ENCODE data around the gene SLC22A14.
"Not testable (repeated sequence)": the region's sequence is repeated elsewhere in the genome, so short reads cannot be mapped to it uniquely, and the experiment has no call there.

Gene SLC22A14, protein sequence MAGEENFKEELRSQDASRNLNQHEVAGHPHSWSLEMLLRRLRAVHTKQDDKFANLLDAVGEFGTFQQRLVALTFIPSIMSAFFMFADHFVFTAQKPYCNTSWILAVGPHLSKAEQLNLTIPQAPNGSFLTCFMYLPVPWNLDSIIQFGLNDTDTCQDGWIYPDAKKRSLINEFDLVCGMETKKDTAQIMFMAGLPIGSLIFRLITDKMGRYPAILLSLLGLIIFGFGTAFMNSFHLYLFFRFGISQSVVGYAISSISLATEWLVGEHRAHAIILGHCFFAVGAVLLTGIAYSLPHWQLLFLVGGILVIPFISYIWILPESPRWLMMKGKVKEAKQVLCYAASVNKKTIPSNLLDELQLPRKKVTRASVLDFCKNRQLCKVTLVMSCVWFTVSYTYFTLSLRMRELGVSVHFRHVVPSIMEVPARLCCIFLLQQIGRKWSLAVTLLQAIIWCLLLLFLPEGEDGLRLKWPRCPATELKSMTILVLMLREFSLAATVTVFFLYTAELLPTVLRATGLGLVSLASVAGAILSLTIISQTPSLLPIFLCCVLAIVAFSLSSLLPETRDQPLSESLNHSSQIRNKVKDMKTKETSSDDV

GRCh38 chr3:38281895-38282686, at the start of gene SLC22A14:
SLC22A14 (plus strand) TSS chr3:38282294; CDS start chr3:38306027, 23,733 bp downstream.
- peak; percentile 4 for DNase-seq (ENCODE audit: low spot score)

DNA sequence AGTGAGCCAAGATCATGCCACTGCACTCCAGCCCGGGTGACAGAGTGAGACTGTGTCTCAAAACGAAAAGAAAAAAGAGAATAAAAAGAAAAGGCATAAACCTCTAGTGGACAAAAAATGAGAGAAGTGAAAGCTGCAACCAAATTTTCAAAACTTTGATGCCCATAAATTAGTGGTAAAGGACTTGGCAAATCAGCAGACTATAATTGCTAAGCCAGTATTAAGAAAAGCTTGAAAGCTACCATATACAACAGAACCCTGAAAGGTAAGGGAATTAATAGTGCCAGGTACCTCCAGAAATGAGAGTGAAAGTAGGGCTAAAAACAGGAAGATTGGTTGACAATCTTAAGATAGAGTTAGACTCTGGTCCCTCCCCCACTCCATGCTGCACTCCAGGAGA, 49.4 kb upstream of the SLC22A14 start:
- DNase-seq (ENCODE audit: low spot score): no peak

GRCh38 chr3:38235466-38235865, 46.6 kb upstream of the SLC22A14 start:
- no peak for DNase-seq (ENCODE audit: low spot score)

DNA sequence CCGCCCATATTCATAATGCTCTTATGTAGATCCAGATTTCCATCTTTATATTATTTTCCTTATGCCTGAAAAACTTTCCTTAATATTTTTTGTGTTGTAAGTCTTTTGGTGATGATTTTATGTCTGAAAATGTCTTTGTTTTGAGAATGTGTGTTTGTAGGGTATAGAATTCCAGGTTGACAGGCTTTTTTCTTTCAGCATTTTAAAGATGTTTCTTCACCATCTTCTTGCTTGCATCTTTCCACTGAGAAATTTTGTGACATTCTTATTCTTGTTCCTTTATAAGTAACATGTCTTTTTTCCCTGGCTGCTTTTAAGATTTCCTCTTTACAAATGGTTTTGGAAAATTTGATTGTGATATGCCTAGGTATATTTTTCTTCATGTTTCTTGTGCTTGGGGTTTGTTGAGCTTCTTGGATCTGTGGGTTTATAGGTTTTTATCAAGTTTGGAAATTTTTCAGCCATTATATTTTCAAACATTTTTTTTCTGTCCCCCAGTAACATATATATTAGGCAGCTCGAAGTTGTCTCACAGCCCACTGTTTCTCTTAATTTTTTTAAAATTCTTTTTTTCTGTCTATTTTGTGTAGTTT, 43.6 kb upstream of the SLC22A14 start:
- DNase-seq (ENCODE audit: low spot score): no peak

- DNase-seq (ENCODE audit: low spot score): not testable (repeated sequence)
Measured at GRCh38 chr3:38242812-38243211, 39.3 kb upstream of the SLC22A14 start.

GRCh38 chr3:38245930-38246329, 36.2 kb upstream of the SLC22A14 start:
- DNase-seq (ENCODE audit: low spot score): no peak

DNA sequence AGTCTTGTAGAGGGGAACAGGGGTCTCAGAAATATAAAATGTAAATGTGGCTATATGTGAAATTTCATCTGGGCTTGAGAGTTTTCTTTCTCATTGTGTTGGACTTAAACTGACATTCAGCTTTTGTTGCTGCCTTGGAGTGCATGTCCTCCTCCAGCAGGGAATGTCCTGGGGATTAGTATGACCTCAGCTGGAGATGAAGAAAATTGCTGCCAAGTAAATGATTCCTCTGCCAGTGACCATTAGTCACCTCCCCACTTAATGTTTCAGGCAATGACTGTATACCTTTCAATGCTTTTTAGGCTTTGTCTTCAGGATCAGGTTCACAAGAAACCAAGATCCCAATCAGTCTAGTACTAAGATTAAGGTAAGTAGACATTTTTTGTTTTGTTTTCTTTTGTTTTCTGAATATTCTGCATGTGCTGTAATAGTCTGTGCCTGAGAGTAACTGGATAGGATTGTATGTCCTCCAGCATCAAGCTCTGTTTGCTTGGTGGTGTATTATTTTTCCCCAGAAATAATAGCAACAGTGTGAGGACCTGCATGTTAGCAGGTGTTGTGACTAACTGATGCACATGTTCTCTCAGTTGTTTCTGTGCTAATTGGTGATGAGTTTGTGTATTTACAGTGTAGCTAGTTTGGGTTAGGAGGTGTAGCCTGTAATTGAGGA, 34.6 kb upstream of the SLC22A14 start:
- peak; percentile 85 for DNase-seq (ENCODE audit: low spot score)

DNA sequence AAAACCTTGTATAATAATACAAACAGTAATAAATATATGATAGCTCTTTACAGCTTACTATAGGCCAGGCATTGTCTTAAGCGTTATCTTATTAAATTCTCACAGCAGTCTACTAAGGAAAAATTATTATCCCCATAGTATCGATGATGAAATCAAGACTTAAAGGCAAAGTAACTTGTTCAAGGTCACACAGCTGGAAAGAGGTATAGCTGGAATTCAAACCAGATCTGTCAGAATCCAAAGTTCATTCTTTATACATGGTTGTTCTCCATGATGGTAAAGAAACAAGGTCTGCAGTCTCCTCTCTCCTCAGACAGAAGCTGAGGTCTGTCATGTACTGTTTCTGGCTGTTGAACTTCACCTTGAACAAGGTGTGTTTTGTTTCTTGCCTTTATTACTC, 31.9 kb upstream of the SLC22A14 start:
- no peak for DNase-seq (ENCODE audit: low spot score)

DNA sequence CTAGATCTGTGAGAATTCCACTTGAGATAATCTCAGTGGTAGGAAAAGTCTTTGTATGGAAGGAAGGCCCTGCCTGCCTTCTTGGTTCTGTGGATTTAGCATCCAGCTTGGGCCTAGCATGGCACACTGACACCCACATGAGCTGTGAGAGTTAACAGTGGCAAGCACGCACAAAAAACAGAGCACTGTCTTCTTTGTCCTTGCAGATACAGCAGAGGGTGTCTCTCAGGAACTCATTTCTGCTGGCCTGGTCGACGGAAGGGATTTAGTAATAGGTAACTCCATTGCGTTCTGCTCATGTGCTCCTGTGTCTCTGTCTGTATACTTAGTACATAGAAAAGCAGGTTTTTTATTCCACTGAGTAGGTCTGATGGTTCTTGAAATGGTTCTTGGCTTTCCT, 30.9 kb upstream of the SLC22A14 start:
- DNase-seq (ENCODE audit: low spot score): no peak

GRCh38 chr3:38253704-38254103, 28.4 kb upstream of the SLC22A14 start:
- DNase-seq (ENCODE audit: low spot score): no peak

DNA sequence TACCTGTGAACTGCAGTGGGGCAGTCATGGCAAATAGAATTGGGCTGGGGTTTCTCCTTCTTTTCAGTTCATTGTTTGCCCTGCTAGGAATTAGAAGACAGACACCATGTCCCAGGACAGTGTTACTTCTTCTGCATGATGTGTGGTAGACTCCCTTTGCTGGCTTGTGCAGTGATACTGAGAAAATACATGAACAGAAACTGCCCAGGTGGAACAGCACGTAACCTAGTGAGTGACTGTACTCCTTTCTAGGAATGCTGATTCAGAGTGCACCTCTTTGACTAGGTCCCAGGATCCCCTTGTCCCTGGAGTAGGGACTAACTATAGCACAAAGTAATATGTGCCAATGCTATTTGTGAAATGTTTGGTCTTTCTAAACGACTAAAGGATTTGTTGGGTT, 27.2 kb upstream of the SLC22A14 start:
- no peak for DNase-seq (ENCODE audit: low spot score)

- no peak for DNase-seq (ENCODE audit: low spot score)
Measured at GRCh38 chr3:38255627-38256026, 26.5 kb upstream of the SLC22A14 start.

DNA sequence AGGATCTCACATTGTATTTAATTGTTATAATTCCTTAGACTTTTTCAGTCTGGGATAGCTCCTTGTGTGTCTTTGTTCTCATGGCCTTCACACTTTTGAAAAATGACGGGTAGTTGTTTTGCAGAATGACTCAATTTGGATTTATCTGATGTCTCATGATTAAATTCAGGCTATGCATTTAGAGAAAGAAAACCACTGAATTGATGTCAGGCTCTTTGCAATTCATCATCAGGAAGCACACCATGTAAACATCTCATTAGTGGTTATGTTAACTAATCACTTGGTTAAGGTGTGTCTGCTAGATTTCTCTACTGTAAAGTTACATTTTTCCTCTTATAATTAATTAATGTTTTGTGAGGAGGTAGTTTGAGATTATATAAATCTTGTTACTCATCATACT, 24.5 kb upstream of the SLC22A14 start:
- DNase-seq (ENCODE audit: low spot score): no peak

GRCh38 chr3:38260474-38260873, 21.6 kb upstream of the SLC22A14 start:
- no peak for DNase-seq (ENCODE audit: low spot score)

GRCh38 chr3:38264353-38264771, 17.7 kb upstream of the SLC22A14 start:
- DNase-seq (ENCODE audit: low spot score): peak; percentile 3

- no peak for DNase-seq (ENCODE audit: low spot score)
Measured at GRCh38 chr3:38264779-38265178, 17.3 kb upstream of the SLC22A14 start.

- no peak for DNase-seq (ENCODE audit: low spot score)
Measured at GRCh38 chr3:38265604-38266307, 16.3 kb upstream of the SLC22A14 start, which contains the start of gene SLC22A13. SLC22A13 (plus strand) TSS chr3:38265812; CDS start chr3:38265861, 49 bp downstream.

- no peak for DNase-seq (ENCODE audit: low spot score)
Measured at GRCh38 chr3:38266810-38267209, 15.3 kb upstream of the SLC22A14 start.

DNA sequence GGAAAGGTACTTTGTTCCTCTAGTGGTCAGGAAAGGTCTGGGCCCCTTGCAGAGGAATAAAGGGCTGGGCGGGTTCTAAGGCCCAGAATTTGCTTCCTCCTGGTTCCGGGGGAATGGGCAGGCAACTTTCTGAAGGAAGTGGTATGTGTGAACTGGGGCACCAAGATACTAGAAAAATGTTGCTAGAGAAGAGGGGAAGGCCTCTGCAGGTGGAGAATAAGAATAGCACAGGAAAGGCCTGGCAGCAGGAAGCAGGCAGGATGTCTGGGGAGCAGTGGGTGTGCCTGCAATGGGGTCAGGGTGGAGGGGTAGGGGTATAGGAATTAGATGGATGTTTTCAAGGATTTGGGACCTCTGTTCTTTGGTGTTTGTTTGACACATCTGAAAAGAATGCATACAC, 14.4 kb upstream of the SLC22A14 start:
- DNase-seq (ENCODE audit: low spot score): no peak

DNA sequence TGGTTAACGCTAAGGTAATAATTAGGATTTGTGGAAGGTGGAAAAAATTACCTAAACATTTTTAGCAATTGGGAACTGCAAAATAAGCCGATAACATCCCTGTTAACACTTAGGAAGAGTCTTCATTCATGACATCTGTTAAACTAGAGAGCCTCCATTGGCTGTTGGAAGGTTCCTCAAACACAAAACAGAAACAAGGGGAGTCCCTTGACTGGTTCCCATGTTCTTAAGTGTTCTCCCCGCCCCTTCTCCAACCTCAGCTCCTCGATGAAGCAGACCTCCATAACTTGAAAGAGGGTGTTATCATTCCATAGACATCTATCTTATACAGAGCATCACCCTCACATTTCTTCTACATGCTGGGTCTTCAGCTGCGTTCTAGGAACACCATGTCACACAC, 14.0 kb upstream of the SLC22A14 start:
- no peak for DNase-seq (ENCODE audit: low spot score)

- no peak for DNase-seq (ENCODE audit: low spot score)
Measured at GRCh38 chr3:38268522-38268921, 13.6 kb upstream of the SLC22A14 start.
